Epidermal melanocyte (primary cell): ENCODE measurements around the gene SRSF9.

ENCODE experiments used
- DNase-seq: peaks from one replicate; pipeline ENCODE4 v3.0.0; 2011; ENCODE audit warnings: low spot score; ENCODE audit not compliant: insufficient read length

SRSF9 gene

GRCh38 chr12:120413901-120414695 is 55.5 kb downstream of the SRSF9 start:
- DNase-seq = no peak

GRCh38 chr12:120412421-120412820 is 57.1 kb downstream of the SRSF9 start:
- DNase-seq = no peak
